Measurements from ENCODE around the gene SF3B2. TPM values are rescaled to one million over a fixed set of nuclear protein-coding genes. Genes with fewer than 3 reads are reported as not detected.
"Not testable (repeated sequence)": the region's sequence is repeated elsewhere in the genome, so short reads cannot be mapped to it uniquely, and the experiment has no call there.

Gene SF3B2
- total and polyA plus RNA-seq, 8 donors, result 64.4 to 118 (median 83.3) TPM

DNA sequence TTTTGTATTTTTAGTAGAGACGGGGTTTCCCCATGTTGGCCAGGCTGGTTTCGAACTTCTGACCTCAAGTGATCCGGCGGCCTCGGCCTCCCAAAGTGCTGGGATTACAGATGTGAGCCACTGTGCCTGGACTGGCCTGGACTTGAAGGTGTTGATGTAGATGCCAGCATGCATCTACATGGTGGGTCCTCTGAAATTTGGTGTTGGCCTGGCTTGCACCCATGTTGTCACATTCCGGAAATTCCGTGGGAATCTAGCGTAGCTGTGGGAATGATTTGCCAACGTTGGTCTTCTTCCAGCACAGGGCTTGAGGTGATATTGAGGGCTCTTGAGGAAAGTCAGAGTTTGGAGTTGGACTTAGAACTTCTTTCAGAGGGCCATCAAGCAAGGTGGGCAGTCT lies 24.4 kb downstream of the SF3B2 start:
- TF ChIP-seq, protein P1, sequence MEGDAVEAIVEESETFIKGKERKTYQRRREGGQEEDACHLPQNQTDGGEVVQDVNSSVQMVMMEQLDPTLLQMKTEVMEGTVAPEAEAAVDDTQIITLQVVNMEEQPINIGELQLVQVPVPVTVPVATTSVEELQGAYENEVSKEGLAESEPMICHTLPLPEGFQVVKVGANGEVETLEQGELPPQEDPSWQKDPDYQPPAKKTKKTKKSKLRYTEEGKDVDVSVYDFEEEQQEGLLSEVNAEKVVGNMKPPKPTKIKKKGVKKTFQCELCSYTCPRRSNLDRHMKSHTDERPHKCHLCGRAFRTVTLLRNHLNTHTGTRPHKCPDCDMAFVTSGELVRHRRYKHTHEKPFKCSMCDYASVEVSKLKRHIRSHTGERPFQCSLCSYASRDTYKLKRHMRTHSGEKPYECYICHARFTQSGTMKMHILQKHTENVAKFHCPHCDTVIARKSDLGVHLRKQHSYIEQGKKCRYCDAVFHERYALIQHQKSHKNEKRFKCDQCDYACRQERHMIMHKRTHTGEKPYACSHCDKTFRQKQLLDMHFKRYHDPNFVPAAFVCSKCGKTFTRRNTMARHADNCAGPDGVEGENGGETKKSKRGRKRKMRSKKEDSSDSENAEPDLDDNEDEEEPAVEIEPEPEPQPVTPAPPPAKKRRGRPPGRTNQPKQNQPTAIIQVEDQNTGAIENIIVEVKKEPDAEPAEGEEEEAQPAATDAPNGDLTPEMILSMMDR (IDR thresholded peaks at IDR 0.05), result no peak
- no peak for DNase-seq
- 70 to 72% methylated on average over 9 of the region's 9 CpGs for WGBS, 2 donors
- Histone ChIP-seq H3K4me1 (peaks cover 3 to 14% (median 5%) of the 10 kb centered on the region in 3 donors), H3K4me3 (no peak overlapping the region), H3K36me3 (no peaks in the 10 kb centered on the region), H3K27me3 (no peaks in the 10 kb centered on the region), H3K27ac (no peak overlapping the region), H3K9me3 (no peaks in the 10 kb centered on the region)
- no peak for FAIRE-seq
- no peak for ATAC-seq
- intact Hi-C loops (cut with DNase I), result loop anchor here in 1 of 3 donors (10.0 kb wide), 1 partner anchor 58 kb away; no protein-coding TSS in a partner anchor

GRCh38 chr11:66077927-66078326 lies 25.8 kb downstream of the SF3B2 start:
- Histone ChIP-seq H3K27me3 (no peaks in the 10 kb centered on the region), H3K27ac (no peak overlapping the region), H3K9me3 (no peaks in the 10 kb centered on the region), H3K36me3 (no peaks in the 10 kb centered on the region), H3K4me3 (no peak overlapping the region), H3K4me1 (peaks cover 10 to 28% (median 16%) of the 10 kb centered on the region in 3 donors)
- DNase-seq (no peak), FAIRE-seq (no peak), ATAC-seq (no peak)
- TF ChIP-seq, protein P1 (IDR thresholded peaks at IDR 0.05), result no peak
- intact Hi-C loops (cut with DNase I), result loop anchor here in 1 of 3 donors (10.0 kb wide), 1 partner anchor 57 kb away; no protein-coding TSS in a partner anchor
- WGBS, 2 donors, result 90 to 92% methylated on average over 3 of the region's 3 CpGs

DNA sequence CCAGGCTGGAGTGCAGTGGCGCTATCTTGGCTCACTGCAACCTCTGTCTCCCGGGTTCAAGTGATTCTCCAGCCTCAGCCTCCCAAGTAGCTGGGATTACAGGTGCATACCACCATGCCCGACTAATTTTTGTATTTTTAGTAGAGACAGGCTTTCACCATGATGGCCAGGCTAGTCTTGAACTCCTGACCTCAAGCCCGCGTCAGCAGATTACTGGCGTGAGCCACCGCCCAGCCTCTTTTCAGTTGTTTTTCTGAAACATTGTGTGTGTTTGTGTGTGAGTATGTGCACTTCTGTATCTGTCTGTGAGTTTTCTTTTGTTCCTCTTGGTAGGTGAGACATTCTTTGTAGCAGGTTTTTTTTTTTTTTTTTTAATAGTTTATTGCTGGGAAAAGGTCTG lies 26.8 kb downstream of the SF3B2 start:
- WGBS, 2 donors, result 86 to 90% methylated on average over 7 of the region's 7 CpGs
- intact Hi-C loops (cut with DNase I), result loop anchor here in 1 of 3 donors (10.0 kb wide), 1 partner anchor 56 kb away; no protein-coding TSS in a partner anchor
- H3K36me3 ChIP-seq, ATAC-seq, H3K9me3 ChIP-seq, H3K4me3 ChIP-seq, H3K27me3 ChIP-seq, H3K27ac ChIP-seq, FAIRE-seq, DNase-seq: not testable (repeated sequence)
- peaks cover 21 to 38% (median 26%) of the 10 kb centered on the region in 3 donors for H3K4me1 ChIP-seq

GRCh38 chr11:66080055-66080817 lies 28.1 kb downstream of the SF3B2 start:
- Histone ChIP-seq H3K4me3 (no peak overlapping the region), H3K4me1 (peaks cover 28 to 46% (median 37%) of the 10 kb centered on the region in 3 donors), H3K9me3 (no peaks in the 10 kb centered on the region), H3K27ac (peak overlapping the region in 2 of 4 donors; percentile 30 to 60), H3K36me3 (no peaks in the 10 kb centered on the region), H3K27me3 (no peaks in the 10 kb centered on the region)
- WGBS, 2 donors, result 57 to 58% methylated on average over 9 of the region's 9 CpGs
- DNase-seq, result peak in 2 of 6 donors; percentile 47 to 62
- FAIRE-seq, result no peak
- TF ChIP-seq, protein P1 (IDR thresholded peaks at IDR 0.05), result no peak
- intact Hi-C loops (cut with DNase I), result no loop called here
- ATAC-seq, result peak in 3 of 4 donors; percentile 36 to 74 (median 66)

GRCh38 chr11:66081505-66081904 lies 29.3 kb downstream of the SF3B2 start:
- Histone ChIP-seq H3K4me1 (peaks cover 30 to 51% (median 43%) of the 10 kb centered on the region in 3 donors), H3K36me3 (no peaks in the 10 kb centered on the region), H3K4me3 (no peak overlapping the region), H3K27ac (peak overlapping the region in 2 of 4 donors; percentile 30 to 60), H3K27me3 (no peaks in the 10 kb centered on the region), H3K9me3 (no peaks in the 10 kb centered on the region)
- intact Hi-C loops (cut with DNase I), result no loop called here
- peak in 3 of 6 donors; percentile 45 to 74 (median 67) for DNase-seq
- TF ChIP-seq, protein P1 (IDR thresholded peaks at IDR 0.05), result no peak
- ATAC-seq, result peak; percentile 63 to 88 (median 84)
- WGBS, 2 donors, result 4 to 5% methylated on average over 5 of the region's 5 CpGs
- no peak for FAIRE-seq
